SK-N-MC (cell line): ENCODE measurements around the gene LDOC1.

Experiments used
- EZH2 ChIP-seq: fragments of 200-600 bp; sonication (generic); IDR thresholded peaks from one replicate; pipeline ENCODE4 v1.6.1; 2017; ENCODE audit warnings: antibody characterized with exemption
- FOXP2 ChIP-seq: optimal IDR thresholded peaks from 2 replicates; pipeline ENCODE3; 2011; ENCODE audit warnings: mild to moderate bottlenecking, moderate library complexity; ENCODE audit not compliant: insufficient read depth; ENCODE audit errors: extremely low read length, control extremely low read depth
- POLR2AphosphoS5 ChIP-seq: IDR thresholded peaks from 2 replicates; pipeline ENCODE4 v1.6.1; 2012; ENCODE audit warnings: mild to moderate bottlenecking, low read depth, low read length, borderline replicate concordance

GRCh38 chrX:141221611-141222010 is 44.7 kb upstream of the LDOC1 start:
- no peak for TF ChIP-seq EZH2
- TF ChIP-seq POLR2AphosphoS5, result no peak
- TF ChIP-seq FOXP2, result no peak
